GM19452 (cell line): ENCODE measurements around the gene IGFL1.
"Not testable (repeated sequence)": the region's sequence is repeated elsewhere in the genome, so short reads cannot be mapped to it uniquely, and the experiment has no call there.

Source experiments
- ATAC-seq: cut with Tn5 transposase; IDR thresholded peaks from one replicate; pipeline ENCODE4 v1.9.1; 2021; ENCODE audit not compliant: unreplicated experiment

IGFL1 gene

GRCh38 chr19:46264801-46265200 is 35.3 kb downstream of the IGFL1 start:
- not testable (repeated sequence) for ATAC-seq

- ATAC-seq: no peak
These were observed 35.8 kb downstream of the IGFL1 start for GRCh38 chr19:46265217-46265828.

- ATAC-seq: no peak
These were observed 39.6 kb downstream of the IGFL1 start for GRCh38 chr19:46269101-46269500.

- no peak for ATAC-seq
These were observed 41.1 kb downstream of the IGFL1 start for GRCh38 chr19:46270521-46271256.

GRCh38 chr19:46271481-46272197 is 42.1 kb downstream of the IGFL1 start:
- ATAC-seq: no peak

GRCh38 chr19:46273931-46274330 is 44.4 kb downstream of the IGFL1 start:
- ATAC-seq: not testable (repeated sequence)

GRCh38 chr19:46279177-46279576 is 49.6 kb downstream of the IGFL1 start:
- ATAC-seq: no peak
